Activated CD4-positive, alpha-beta T cell treated with anti-CD3 and anti-CD28 coated beads, Interleukin-2, Interleukin-4, amounts not matched to agents 100 ng/mL and 50 ng/mL, durations not matched to agents 16 hours and 8 hours (primary cell): ENCODE data around the gene CDCA3.

Experiments
- DNase-seq: peaks from one replicate; pipeline ENCODE4 v3.0.0-alpha.2; 2020; ENCODE audit warnings: low spot score

The CDCA3 gene

GRCh38 chr12:6852651-6853354 lies 1.7 kb upstream of the CDCA3 start:
- DNase-seq, result peak; percentile 77

- DNase-seq, result peak; percentile 99
These were observed 1.0 kb upstream of the CDCA3 start, which contains the start of gene USP5 for GRCh38 chr12:6851921-6852650. TSS of gene USP5 (plus strand) at chr12:6852150. CDS start at chr12:6852180, 30 bp downstream.

GRCh38 chr12:6850796-6851152 lies 312 bp downstream of the CDCA3 start:
- DNase-seq, result no peak

- no peak for DNase-seq
These were observed 1.0 kb downstream of the CDCA3 start for GRCh38 chr12:6849976-6850560.

DNA sequence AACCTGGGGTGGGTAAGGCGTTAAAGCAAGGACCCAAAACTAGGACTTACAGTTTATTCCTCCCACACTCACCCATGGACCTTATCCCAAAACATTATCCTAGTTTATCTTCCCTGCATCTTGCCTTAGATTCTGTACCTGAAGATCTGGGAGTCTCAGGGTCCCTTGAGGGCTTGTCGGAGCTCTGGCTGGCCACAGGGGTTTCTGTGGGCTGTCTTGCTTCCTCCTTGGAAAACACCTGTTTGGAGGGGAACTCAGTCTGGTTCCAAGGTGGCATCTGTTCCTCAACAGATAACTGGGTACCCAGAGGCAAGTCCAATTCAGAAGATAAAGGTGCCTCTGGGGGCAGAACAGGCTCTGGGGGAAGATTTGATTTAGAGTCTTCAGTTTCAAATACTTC lies 1.7 kb downstream of the CDCA3 start:
- DNase-seq, result no peak

- DNase-seq, result no peak
These were observed 3.4 kb downstream of the CDCA3 start for GRCh38 chr12:6847676-6848075.

- DNase-seq, result no peak
These were observed 4.7 kb downstream of the CDCA3 start for GRCh38 chr12:6846316-6846869.

DNA sequence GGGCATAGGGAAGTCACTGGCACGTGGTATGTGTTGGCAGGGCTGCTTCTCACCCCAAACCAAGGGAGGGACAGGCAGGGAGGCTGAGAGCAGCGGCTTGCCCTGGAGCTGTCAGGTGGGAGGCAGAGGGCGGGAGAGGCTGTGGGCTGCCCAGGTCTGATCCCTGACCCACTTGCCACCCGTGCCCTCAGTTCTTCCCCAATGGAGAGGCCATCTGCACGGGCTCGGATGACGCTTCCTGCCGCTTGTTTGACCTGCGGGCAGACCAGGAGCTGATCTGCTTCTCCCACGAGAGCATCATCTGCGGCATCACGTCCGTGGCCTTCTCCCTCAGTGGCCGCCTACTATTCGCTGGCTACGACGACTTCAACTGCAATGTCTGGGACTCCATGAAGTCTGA lies 5.7 kb downstream of the CDCA3 start:
- no peak for DNase-seq

DNA sequence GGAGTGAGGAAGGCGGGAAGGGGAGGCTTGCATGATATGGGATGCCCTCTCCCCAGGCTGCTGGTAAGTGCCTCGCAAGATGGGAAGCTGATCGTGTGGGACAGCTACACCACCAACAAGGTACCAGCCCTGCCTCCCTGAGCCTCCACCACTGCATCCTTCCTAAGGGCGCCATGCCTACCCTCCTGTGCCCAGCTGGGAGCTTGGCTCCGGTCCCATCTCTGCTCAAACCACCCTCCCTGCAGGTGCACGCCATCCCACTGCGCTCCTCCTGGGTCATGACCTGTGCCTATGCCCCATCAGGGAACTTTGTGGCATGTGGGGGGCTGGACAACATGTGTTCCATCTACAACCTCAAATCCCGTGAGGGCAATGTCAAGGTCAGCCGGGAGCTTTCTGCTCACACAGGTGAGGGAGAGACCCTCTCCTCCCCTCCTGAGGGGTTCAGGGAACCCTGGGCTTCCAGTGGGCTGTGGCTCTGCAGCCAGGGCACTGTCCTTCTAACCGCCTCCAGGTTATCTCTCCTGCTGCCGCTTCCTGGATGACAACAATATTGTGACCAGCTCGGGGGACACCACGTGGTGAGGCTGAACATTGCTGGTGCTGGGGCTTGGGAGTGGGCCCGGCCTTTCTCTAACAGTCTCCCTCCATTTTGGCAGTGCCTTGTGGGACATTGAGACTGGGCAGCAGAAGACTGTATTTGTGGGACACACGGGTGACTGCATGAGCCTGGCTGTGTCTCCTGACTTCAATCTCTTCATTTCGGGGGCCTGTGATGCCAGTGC lies 7.8 kb downstream of the CDCA3 start:
- no peak for DNase-seq

GRCh38 chr12:6842075-6842474 lies 9.0 kb downstream of the CDCA3 start:
- DNase-seq, result no peak

GRCh38 chr12:6840761-6841515 lies 10.1 kb downstream of the CDCA3 start, which contains the start of gene GNB3:
TSS of gene GNB3 (plus strand) at chr12:6840925. CDS start at chr12:6841288, 363 bp downstream.
- DNase-seq, result no peak

- no peak for DNase-seq
These were observed 10.8 kb downstream of the CDCA3 start for GRCh38 chr12:6840330-6840729.

DNA sequence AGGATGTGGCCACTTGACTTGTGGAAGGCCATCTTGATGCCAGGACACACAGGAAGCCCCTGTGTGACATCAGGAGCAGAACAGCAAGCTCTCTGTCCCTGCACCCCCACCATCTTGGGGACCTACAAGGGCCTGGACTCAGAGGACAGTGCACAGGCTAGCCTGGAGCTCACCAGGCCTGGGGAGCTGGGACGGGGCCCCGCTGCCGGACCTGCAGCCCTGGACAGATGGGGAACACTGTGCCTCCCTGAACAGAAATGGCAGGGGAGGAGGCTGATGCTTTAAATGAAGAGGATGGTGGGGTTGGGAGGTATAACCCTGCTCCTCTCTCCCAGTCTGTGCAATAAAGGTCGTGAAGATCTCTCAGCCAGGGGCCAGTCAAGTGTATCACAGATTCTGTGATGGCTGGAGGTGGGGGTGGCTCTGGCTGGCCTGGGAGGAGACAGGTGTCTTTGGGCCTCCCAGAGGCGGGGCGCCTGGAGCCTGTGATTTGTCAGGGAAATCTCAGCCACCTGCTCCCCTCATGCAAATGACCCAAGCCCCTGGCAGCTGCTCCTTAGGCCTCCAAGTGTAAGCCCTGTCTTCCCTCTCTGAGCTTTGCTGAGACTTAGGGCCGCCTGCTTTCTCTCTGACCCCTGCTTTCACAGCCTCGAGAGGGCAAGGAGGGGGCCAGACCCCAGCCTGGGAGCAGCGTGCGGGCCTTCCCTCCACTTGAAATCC lies 11.4 kb downstream of the CDCA3 start:
- no peak for DNase-seq

DNA sequence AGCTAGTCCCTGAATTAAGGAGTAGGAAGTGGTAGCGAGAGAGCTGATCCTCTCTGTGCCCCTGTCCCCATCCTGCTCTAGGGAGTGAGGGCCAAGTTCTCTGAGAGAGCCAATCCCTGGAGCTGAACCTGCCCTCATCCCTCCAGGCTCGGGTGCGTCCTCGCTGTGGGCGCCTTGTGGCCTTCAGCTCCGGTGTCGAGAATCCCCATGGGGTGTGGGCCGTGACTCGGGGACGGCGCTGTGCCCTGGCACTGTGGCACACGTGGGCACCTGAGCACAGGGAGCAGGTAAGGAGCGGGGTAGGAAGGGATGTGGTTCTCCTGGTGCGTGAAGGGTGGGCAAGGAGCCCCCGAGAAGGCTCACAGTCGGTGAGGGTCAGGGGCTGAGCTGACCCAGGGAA lies 12.2 kb downstream of the CDCA3 start:
- no peak for DNase-seq

DNA sequence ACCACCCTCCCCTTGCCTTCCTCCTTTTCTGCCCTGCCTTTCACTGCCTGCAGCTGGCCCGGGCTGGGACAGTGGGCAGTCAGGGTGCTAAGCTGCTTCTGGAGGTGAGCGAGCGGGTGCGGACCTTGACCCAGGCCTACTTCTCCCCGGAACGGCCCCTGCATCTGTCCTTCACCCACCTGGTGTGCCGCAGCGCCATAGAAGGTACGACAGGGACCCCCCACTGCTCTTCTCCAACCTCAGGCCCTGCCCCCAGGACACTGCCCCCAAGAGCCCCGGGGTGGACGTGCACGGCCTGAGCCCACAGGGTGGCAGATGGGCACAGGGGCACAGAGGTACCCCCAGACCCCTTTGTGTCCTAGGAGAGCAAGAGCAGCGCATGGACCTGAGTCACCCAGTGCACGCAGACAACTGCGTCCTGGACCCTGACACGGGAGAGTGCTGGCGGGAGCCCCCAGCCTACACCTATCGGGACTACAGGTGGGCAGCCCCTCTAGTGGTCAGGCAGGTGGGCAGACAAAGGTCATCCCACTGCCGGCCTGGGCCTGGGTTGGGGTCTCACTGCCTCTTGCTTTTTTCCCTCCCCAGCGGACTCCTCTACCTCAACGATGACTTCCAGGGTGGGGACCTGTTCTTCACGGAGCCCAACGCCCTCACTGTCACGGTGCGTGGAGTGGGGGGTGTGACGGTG lies 13.6 kb downstream of the CDCA3 start:
- no peak for DNase-seq

DNA sequence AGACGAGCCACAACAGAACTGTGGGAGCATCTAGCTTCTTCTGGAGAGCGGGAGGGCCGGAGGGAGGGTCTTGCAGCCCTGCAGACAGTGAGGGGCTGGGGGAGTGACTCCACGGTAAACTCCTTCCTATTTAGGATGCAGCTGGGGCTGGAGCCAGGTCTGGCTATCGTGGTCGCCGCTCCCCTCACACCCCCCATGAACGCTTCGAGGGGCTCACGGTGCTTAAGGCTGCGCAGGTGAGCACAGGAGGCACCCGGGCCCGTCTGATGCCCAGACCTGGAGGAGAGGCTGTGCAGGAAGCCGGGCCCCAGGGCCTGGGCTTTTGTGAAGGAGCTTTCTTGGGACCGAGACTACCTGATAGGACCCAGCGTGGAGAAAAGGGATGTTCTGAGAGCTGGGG lies 14.2 kb downstream of the CDCA3 start:
- DNase-seq, result no peak

DNA sequence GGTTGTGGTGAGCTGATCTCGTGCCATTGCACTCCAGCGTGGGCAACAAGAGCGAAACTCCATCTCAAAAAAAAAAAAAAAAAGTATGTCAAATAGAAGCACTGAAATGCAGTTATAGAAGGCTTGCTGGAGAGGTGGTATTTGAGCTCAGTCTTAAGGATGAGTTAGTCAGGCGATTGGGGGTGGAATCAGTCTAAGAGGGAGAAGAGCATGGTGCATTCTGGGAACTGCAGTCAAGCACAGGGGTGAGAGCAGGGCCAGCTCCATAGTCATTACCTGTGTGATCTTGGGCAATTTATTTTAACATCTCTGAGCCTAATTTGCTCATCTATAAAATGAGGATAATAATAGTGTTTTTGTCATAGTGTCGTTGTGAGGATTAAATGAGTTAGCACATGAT lies 16.2 kb downstream of the CDCA3 start:
- no peak for DNase-seq

GRCh38 chr12:6834254-6834653 lies 16.8 kb downstream of the CDCA3 start:
- no peak for DNase-seq

DNA sequence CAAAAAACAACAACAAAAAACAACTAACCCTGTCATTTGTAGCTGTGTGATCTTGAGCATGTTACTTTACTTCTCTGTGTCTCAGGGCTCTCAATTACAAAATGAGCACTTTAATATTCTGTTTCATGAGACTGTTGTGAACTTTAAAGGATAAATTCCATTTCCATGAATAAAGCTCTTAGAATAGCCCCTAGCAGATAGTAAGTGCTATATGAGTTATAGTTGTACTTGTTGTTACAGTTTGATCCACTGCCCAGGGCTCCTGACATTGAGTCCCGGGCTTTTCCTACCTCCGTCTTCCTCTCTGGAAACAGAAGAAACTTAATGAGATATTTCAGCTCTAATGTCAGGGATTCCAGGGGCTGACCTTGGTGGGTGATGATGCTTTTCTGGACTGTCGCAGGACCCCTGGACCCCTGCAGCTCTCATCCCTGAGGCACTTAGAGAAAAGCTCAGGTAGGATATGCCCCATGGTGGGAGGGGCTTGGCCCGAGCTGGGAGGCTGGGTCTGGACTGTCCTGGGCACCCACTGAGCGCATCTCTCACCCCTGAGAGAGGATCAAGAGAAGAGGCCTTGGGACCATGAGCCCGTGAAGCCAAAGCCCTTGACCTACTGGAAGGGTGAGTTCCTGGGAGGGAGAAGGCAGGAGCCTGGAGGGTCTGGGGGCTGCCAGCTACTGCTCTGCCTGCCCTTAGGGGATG lies 17.7 kb downstream of the CDCA3 start:
- no peak for DNase-seq
